LHCN-M2 (cell line): Measurements from ENCODE around the gene CNTNAP2. TPM values are rescaled to one million over a fixed set of nuclear protein-coding genes. Genes with fewer than 3 reads are reported as not detected.

Experiments used
- DNase-seq: peaks from one replicate; pipeline ENCODE4 v3.0.0-alpha.2; 2012; ENCODE audit warnings: low read depth
- total RNA-seq: library from RNA; depleted of rRNA; stranded (reverse); fragments of >200 nt; gene quantifications from 2 replicates; pipeline ENCODE4 v1.2.3, GENCODE V29; 2014

CNTNAP2 gene
- total RNA-seq, 1 experiment from 2014 or later: not detected

DNA sequence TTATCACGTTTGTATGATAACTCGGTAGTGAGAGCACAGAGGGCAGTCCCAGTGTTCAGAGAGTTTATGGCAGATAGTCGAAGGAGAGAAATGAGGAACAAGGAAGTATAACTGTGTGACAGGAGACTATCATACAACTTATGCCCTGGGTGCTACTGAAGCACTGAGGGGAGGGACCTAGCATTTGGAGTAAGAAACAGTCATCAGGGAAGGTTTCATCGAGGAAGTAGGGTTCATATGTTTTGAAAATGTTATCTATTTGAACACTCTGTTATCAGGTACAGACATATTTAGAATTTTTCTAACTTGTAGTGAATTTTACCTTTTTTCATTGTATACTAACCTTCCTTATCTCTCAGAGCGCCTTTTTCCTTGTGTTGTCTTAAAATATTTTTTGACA lies 1259.6 kb downstream of the CNTNAP2 start:
- DNase-seq: no peak

DNA sequence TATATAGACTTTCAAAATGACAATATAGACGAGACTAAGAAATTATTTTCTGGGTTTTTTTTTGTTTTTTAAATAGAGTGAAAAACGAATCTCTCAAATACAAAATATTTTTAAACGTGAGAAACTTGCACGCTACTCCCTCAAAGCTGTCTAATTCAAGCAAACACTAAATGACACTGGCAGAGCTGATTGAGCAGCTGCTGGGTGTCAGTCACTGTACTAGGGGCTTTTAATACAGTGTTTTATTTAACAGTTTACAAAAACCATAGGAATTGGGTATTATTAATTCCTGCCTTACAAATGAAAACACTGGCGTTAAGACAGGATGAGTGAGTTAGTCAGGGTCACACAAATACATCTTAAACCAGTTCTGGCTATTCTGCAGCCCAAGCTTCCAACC lies 1264.3 kb downstream of the CNTNAP2 start:
- peak; percentile 61 for DNase-seq

DNA sequence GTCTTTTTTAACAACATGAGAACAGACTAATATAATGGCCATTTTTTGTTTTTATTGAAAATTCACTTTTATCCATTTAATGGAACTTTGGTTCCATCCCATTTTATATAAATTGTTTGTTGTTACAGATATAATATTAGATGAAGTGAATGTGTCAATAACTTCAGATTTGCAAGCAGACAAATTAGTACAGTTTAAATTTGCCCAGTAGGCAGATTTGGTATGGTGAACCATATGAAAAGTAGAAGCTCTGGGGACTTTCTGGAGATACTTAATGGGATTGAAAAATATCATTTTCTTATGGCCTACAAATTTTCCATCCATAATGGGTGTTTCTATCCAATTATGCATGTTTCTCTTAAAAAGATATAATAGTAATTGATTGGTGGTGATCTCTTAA lies 1277.7 kb downstream of the CNTNAP2 start:
- DNase-seq: no peak

DNA sequence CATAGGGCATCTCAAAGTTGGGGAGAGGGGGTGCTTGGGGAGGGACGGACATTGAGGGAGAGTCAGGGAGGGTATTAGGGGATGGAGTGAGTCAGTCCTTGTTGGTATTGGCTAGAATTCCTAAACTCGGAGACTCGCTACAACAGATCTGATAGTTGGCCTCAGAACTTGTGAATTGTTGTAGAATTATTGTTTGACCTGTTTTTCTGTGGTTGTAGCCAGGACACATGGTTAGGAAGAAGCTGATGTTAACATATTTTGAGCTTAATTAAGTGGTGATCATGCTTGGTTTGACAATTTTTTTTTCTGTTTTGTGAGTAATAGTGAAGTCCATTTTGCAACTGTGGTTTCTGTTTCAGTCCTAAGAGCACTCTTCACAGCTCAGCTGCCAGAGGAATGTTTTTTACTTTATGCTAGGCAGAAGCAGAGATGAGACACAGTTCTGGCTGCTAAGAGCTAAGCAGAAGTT lies 1283.7 kb downstream of the CNTNAP2 start:
- peak; percentile 78 for DNase-seq

DNA sequence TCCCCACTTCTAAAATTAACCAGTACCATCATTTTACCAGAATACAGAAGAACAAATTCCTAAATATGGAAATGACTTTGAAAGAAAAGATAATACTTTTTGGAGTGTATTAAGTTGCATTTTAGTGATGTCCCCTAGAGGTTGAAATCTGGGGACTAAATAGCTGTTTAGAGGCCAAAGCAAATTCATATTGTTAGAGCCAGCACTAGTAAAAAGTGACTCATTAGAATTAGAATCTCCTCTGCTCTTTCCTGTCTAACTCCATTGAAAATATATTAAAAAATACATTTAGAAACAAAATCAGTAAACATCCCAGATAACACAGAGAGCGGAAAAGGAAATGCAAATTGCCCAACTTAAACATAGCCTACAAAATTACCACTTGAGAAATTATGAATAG lies 1284.3 kb downstream of the CNTNAP2 start:
- peak; percentile 32 for DNase-seq

DNA sequence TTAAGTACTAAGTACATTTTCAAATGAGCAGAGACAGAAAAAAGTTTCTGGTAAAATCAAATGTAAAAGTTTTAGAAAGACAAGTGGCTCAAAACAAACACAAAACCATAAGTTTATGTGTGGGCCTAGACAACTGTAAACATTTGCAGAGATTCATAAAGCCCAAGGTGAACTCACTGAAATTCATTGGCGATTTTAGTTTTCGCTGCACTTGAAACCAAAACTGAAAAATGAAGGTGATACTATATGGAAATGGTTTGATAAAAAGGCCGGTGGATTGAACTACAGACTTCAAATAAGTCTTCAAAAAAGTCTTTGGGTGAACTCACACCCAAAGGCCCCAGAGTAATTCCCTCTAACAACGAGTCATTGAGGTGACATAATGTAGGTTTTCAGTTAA lies 1289.0 kb downstream of the CNTNAP2 start:
- DNase-seq: no peak

DNA sequence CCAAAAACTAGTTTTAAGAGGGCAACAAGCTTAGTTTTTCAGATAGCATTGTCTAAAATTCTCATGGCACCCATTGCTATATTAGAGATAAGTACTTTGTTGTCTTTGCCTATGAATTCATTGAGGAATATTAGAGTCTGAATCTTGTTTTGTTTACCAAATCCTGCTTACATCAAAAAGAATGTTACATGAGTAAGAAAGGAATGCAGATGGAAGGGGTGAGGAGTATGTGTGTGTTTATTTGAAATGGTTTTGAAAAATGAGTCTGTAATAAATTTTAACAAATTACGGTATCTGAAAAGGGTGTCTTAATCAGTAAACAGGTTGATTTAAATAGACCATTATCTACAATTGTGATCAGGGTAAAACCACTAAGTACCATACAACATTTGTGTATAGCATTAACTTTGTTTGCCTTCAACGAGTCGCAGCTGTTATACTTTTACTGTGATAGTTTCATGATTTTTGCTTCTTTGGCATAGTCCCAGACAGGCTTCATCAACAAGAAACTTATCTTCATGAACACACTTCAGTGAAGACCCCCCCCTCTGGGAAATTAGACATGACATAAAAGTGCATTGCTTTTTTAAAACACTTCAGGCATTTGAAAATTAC lies 1290.0 kb downstream of the CNTNAP2 start:
- peak; percentile 57 for DNase-seq

DNA sequence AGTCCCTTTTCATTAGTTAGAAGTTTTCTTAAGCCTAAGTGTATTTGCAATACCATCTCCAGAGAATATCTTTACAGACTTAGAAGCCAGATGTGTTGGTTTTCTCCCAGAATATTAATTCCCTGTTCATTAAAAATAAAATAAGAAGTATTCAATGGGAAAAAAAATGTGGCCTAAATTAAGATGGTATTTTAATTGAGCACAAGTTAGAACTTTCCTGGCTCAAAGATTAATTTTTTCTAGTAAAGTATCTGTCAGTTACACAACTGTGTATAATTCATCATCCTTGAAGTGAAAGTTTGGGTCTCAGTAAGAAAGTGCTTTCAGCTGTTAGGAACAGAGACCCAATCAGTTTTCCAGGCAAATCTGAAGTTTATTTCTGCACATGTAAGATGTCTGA lies 1294.5 kb downstream of the CNTNAP2 start:
- peak; percentile 31 for DNase-seq

DNA sequence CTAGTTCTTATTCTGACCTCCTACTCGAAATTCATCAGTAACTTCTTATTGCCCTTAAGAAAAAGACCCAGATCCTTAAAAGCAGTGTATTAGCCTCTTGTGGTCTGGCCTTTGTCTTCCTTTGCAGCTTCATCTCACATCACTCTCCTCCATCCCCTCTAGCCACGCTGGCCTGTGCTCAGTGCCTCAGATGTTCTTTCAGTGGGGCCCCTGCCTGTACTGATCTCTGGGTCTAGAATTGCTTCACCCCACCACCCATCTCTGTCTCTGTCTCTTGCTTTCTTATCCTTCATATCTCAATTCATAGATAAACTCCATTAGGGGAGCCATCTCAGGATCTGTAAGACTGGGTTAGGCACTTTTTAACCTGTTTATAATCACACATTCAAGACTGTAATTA lies 1295.5 kb downstream of the CNTNAP2 start:
- DNase-seq: no peak

DNA sequence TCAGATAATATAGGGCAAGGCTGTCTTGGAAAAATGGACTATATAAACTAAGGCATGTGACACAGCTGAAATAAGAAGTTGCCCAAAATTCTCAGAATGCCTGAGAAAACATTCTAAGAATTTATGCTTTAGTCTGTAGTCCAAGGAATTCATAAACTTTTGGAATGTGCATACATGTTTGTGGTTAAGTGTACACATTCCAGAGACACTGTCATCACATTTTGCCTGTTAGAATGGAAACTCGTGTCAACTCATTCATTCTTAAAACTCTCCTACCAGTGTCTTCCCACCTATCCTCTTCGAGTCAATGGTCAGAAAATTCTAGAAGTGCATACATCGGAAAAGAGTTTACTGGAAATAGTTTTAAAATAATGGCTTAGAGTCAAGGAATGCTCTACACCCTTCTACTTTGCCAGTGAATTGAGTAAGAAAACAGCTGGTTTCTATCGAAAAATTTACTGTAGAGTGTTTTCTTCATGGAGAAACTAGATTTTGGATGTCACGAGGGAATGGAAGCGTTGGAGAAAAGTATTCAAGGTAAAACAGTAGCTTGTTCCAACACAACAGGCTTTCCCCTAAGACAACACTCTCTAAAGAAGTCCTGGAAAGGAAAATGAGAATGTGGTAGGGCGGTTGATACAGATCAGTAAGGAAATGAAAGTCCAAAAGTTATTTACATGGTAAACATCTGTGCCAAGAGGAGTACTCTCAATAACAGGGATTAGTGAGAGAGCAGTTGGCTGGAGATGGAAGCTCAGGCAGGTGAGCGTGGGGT lies 1296.4 kb downstream of the CNTNAP2 start:
- DNase-seq: peak; percentile 93

DNA sequence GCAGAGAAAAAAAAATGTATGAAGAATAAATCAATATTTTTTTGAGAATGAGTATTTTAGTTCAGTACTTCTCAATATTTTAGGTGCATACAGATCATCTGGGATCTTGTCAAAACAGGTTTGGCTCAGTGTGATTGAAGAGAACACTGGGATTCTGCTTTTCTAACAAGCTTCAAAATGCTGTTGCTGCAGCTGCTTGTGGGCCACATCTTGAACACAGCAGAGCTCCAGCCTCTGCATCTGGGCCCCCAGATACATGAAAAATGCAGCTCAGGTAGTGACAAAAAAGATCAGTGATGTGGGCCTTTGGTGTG lies 1296.9 kb downstream of the CNTNAP2 start:
- peak; percentile 33 for DNase-seq

DNA sequence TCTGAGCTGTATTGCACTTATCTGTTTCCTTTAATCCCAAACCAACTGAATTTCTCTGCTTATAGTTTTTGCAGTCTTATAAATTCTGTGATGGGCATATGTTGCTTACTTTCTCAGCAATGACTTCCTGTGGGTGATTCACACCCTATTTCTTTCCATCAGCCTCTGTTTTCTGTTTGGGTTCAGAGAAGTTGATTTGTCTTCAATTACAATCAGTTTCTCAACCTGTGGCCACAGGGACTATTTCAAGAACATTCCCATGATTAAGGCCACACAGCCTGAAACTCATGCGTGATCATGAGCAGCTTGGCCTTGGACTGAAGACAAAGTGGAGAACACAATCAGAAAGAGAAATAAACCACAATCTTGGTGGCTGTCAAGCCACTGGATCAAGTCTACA lies 1299.4 kb downstream of the CNTNAP2 start:
- peak; percentile 72 for DNase-seq

DNA sequence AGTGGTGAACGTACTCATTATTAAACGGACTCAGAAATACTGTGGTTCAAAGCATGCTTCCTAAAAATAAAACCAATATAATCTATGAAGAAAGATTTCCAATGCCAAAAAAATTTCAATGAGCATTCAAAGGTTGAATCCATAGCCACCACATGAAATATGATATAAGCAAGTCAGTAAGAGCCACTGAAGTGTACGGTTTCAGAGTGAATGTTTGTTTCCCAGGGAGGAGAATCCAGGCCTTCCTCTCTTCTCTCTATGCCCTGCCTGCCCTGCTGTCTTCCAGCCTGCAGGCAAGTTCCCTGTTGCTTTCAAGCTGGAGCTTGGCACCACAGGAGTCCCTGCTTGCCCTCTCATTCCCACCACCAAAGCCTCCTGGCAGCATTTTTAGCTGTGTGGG lies 1302.4 kb downstream of the CNTNAP2 start:
- DNase-seq: no peak

DNA sequence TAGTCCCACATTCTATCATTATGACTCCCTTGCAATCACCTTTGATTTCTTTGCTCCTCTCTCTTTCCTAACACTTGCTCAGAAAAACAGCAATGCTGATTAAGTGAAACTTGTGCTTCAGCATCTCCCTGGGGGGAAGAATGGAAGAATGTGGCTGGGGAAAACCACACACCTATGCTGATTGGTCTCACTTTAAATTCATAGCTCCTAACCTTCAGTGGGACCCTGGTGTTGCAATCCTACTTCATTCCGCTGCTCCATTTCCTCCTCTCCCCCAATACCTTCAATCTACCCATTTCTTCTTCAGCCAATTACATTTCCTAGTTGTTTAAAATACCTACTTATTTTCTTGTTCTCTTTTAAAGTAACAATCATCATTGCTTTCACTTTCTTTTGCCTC lies 1307.3 kb downstream of the CNTNAP2 start:
- DNase-seq: no peak

DNA sequence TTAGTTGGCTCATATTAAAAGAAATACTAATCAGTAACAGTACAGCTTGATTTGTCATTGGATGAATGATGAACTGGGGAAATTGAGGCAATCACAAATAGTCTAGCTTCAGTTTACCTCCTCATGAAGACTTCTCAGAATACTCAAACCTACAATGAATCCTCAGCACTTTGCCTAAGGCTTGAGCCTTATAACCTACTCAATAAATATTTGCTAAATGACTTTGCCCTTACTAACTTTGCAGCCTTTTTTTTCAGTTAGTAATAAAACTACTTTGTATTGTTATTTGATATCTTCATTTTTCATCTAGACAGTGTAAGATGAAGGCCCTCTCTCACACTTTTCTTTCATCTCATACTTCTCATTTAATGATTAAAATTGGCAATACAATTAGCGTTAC lies 1311.5 kb downstream of the CNTNAP2 start:
- no peak for DNase-seq

DNA sequence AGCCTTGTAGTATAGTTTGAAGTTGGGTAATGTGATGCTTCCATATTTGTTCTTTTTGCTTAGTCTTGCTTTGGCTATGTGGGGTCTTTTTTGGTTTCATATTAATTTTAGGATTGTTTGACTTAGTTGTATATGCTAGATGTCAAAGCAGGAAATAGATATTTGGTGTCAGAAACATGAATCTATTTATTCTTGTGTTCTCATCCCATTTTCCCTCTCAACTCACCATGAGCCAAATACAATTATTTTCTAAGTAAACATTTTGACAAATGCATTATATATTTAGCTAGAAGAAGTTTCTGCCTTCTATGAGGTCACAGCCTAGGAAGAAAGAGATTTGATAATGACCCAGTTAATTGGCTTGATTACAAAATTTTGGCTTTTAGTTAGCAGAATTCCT lies 1313.4 kb downstream of the CNTNAP2 start:
- no peak for DNase-seq

DNA sequence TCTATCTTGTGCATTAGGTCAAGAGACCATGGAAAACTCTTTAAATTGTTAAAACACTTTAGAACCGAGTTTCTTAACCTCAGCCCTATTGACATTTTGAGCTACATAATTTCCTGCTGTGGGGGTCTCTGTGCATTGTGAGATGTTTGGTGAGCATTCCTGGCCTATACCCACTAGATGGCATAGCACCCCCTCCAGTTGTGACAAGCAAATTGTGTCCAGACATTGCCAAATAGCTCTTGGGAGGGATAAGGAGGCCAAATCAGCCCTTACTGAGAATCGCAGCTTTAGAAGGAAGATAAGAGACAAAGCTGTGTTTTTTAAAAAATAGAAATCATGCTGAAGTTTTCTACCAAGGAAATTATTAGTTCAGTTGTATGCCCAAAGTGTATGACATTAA lies 1315.5 kb downstream of the CNTNAP2 start:
- peak; percentile 72 for DNase-seq

DNA sequence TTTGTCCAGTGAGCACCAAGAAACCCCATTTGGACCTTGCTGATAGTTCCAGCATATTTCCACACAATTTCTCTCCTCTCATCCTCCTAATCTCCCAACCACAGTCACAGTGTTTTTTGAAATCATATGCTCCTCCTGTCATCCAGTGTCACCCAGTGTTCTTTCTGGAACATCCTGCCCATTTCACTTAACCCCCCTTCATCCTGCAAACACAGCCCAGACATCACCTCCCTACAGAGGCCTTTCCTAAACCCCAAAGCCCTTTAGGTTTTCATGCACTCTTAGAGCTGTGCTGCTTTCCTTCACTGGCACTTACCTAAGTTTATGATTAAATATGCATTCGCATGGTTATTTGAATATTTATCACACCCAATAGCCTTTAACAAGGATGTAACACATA lies 1316.0 kb downstream of the CNTNAP2 start:
- DNase-seq: no peak

DNA sequence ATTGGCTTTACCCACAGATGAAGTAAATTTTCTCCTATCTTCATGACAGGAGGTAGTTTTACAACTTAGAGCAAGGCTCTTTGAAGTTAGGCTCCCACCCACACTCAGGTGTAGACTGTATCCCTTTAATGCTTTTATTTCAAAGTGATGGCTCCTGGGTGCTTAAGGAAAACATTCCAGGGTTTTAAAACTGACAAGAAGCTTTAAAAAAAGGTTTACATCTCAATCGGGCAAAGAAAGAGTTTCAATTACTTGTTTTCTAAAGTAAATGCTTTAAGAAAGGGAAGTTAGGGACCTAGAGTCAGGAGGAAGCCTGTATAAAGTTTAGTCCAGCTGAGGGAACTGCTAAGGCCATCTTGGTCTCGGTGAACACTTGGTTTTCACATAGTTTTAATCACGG lies 1320.1 kb downstream of the CNTNAP2 start:
- DNase-seq: no peak

DNA sequence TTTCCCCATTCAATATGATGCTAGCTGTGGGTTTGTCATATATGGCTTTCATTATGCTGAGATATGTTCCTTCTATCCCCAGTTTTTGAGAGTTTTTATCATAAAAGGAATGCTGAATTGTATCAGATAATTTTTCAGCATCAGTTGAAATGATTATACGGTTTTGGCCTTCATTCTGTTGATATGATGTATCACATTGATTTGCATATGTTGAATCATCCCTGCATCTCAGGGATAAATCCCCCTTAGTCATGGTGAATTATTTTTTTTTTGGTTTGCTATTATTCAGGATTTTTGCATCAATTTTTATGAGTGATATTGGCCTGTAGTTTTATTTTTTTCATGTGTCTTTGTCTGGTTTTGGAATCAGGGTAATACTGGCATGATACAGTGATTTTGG lies 1321.6 kb downstream of the CNTNAP2 start:
- peak; percentile 55 for DNase-seq

DNA sequence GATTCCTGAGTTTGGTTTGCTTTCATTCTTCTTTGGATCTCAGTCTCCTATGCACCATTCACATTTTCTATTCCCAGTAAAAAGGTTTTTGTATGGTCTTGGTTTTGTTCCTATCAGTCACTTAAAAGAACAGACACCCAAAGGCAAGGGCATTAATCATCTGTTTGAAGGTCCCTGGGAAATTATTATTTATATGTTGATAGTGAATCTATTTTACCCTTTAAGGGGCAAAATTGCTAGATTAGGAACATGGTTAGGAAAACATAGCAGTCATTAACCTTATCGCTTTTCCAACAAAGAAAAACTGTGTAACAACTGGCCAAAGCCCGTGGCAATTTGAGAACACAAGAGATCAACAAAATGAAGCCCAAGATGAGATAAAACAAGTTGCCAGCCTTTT lies 1327.3 kb downstream of the CNTNAP2 start:
- DNase-seq: no peak

DNA sequence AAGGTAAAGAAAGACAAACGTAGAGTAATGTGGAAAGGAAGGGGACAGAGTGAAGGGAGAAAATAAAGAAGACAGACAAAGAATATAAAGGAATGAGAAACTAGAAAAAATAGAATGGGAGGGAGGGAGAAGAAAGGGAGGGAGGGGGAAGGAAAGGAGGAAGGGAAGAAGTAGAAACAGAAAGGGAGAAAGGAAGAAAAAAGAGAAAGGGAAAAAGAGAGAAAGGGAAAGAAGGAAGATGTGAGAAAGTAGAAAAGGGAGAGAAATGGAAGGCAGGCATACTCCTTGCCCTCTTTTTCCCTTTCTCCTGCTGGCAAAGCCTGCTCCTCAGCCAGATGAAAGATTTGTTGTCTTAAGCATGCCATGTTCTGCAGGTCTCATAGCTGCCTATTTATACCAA lies 1336.2 kb downstream of the CNTNAP2 start:
- DNase-seq: no peak

DNA sequence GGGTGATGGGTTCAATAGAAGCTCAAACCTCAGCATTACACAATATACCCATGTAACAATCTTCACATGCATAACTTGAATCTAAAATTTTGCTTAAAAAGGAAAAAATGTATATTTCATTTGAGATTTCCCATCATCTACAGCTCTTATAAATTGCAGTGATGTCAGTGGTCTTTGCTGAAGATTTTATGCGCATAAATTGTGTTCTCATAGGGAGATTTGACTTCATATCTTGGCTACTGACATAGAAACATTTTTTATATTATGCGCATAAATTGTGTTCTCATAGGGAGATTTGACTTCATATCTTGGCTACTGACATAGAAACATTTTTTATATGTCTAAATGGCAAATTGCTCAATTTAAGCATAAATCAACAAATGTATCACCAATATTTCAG lies 1348.6 kb downstream of the CNTNAP2 start:
- DNase-seq: no peak

DNA sequence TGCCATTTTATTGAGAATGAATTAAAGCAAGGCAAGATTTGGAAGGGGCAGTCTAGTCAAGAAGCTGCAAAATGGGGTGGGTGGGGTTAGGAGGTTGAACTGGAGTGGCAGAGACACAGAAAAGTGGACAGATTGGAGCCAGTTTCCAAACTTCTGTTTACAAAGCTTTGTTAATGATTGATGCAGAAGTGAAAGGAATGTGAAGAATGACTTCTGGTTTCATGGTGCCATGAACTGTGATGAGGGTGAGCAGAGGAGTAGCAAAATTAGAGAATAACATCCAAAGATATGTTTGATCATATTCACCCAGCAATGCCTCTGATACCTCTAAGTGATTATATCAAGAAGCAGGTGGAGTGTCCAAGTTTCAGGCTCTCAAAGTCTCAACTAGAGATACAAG lies 1356.0 kb downstream of the CNTNAP2 start:
- no peak for DNase-seq
